Skin of body (tissue), 2 donors: ENCODE measurements around the gene VSIG1. TPM values are rescaled to one million over a fixed set of nuclear protein-coding genes. Genes with fewer than 3 reads are reported as not detected.

ENCODE experiments used
- DNase-seq: peaks from one replicate; lab custom pipeline; 2025; lab: John Stamatoyannopoulos, UW
- total RNA-seq: library from RNA; depleted of rRNA; stranded (reverse); fragments of >200 nt; gene quantifications from one replicate; pipeline ENCODE4 v1.2.3, GENCODE V29; 2014

Gene VSIG1
- total RNA-seq, 1 donor from 2014 or later, result 0.20 TPM

- no peak for DNase-seq
These were observed 19.1 kb downstream of the VSIG1 start for GRCh38 chrX:108064001-108064400.

- no peak for DNase-seq
These were observed 19.7 kb downstream of the VSIG1 start for GRCh38 chrX:108064613-108065012.

DNA sequence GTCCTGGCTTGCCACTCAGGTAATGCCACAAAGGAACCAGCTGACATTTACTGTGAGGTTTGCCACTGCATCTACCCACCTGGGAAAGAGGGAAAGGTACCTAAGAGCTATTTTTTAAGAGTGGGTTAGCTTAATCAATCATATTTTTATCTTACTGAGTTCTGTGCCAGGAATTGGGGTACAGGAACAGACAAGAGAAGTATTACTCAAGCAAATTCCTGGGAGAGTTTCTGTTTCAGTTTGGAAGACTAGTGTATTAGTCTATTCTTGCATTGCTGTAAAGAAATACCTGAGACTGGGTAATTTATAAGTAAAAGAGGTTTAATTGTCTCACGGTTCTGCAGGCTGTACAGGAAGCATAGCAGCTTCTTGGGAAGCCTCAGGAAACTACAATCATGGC is 23.3 kb downstream of the VSIG1 start:
- DNase-seq, result no peak

DNA sequence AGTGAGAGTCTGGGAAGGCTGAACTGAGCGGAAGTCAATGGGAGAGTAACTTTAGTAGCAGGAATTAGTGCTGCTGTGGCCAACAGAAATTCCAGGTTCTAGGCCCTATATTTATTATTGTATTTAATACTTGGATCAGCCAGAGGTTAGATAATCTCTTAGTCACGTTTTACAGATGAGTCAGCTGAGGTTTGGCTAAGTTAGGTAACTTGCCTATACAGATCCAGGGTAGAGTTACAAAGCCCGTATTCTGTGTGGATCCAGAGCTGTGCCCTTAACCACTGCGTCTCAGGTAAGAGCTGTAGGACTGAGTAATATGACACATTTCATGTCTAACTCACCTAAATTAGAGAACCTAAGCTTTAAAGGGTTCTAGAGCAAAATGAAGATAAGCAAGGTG is 26.0 kb downstream of the VSIG1 start:
- no peak for DNase-seq

DNA sequence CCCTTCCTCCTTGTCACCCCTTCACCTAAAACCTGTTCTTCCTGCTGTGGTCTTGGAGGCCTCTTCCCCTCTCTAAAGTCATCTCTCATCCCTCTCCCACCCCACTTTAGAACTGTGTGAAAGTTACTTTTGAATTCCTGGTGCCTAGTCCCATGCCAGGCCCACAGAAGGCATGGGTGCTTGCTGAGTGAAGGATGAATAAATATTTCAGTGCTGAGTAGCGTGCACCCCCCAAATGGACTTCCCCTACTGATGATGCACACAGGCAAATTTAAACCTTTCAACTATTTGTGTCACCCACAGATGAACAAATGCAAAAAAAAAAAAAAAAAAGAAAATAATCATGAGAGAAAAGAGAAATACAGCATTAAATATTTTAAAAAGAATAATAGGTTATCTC is 26.7 kb downstream of the VSIG1 start:
- DNase-seq, result no peak

GRCh38 chrX:108072746-108073145 is 27.9 kb downstream of the VSIG1 start:
- DNase-seq, result no peak

DNA sequence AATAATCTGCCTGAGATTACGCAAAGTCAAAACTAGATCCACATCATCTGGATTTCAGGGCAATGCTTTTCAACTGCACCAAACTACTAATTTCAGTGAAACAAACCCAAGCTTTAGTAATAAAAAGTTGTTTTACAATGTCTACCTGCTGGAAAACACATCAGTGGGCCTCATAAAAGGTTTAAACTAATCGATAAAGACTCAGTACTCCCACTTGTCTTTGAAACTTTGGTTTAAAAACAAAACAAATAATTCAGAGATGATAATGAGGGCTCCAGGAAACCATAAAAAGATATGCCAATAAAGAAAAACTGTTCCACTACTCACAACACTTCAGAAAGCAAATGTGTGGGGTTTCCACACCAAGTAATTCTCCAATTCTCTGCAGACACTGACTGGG is 36.2 kb downstream of the VSIG1 start:
- no peak for DNase-seq

DNA sequence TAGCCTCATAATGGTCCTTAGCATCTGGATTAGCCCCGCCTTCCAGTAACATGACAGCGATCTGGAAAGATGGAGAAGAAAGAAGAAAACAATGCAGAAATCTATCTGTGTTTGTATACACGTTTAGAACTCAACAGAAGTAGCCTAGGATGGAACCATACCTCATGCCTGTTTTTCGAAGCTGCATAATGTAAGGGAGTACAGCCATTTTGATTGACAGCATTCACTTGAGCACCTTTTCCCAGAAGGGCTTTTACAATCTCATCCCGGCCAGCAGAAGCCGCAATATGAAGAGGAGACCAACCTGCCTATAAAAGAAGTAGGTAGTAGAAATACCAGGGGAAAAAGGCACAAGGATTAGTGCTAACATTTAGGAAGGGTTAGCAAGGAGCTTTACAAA is 42.9 kb downstream of the VSIG1 start:
- no peak for DNase-seq

DNA sequence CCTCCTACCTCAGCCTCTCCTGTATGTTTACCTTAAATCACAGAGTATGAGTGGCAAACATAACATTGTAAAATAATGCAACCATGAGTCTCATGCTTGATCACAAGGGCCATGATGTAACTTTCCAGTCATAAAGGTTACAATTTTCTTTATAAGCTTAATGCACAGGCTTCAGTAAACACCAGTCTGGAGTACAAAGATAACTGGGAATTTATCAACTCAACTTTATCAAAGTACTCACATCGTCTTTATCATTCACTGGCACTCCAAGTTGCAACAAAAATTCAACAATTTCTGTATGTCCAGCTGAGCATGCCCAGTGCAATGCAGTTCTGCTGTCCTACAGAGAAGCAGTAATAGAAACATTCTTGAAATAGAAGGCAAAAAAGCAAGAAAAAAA is 43.6 kb downstream of the VSIG1 start:
- DNase-seq, result no peak

- no peak for DNase-seq
These were observed 45.8 kb downstream of the VSIG1 start for GRCh38 chrX:108090491-108091263.

GRCh38 chrX:108091264-108091877 is 46.5 kb downstream of the VSIG1 start, which contains the start of the genes ATG4A and PSMD10:
Gene ATG4A, plus strand, starts transcription at chrX:108091778. Its CDS starts 49 bp downstream, at chrX:108091827.
Gene PSMD10, minus strand, starts transcription at chrX:108091542. Its CDS starts 22 bp downstream, at chrX:108091520.
- DNase-seq, result peak; percentile 91

GRCh38 chrX:108091878-108092291 is 47.0 kb downstream of the VSIG1 start:
- DNase-seq, result no peak

DNA sequence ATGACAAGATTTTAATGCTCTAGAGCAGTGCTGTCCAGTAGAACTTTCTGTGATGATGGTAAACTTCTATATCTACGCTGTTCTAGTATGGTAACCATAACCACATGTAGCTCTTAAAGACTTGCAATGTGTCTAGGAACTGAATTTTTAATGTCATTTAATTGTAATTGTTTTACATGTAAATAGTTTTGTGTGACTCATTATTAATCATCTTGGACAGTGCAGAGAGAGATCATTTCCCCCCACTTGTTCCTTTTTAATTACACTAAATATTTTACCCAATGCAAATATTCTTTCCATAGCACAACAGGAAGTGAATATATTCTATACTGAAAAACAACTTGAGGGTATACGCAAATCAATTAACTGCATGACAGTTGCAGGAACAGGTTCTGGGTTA is 52.5 kb downstream of the VSIG1 start:
- DNase-seq, result no peak

- no peak for DNase-seq
These were observed 60.6 kb downstream of the VSIG1 start for GRCh38 chrX:108105473-108105872.

DNA sequence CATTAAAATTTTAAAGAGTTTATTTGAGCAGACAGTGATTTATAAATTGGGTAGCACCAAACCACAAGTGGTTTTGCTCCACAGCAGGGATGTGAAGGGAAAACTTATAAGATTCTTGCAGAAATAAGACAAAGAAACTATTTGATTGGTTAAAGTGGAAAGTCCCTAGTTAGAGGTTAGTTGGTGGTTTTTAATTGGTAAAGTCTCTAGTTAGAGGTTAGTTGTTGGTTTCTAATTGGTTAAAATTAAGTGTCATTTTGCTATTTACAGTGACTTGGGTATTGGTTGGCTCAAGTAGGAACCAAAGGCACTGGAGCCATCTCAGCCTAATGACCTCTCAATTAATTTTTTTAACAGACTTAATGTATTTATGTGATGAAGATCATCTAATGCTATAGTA is 69.7 kb downstream of the VSIG1 start:
- no peak for DNase-seq

DNA sequence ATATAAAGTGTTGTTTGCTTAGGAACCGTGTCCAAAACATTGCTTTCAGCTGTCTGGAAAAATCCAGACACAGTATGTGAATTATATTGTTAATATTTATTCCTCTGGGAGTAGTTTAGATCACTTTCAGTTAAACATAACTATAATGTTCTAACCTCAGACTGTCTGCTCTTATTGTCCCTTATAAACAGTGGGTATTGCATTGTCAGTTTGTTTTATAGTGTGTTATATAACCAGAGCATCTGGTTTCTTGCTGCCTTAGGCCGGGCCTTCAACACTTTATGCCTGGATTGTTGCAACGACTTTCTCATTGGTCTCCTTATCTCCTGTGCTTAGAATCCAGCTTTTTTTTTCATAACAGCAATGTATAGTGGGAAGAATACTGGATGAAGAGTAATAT is 73.1 kb downstream of the VSIG1 start:
- no peak for DNase-seq

GRCh38 chrX:108121291-108121690 is 76.4 kb downstream of the VSIG1 start:
- DNase-seq, result no peak

DNA sequence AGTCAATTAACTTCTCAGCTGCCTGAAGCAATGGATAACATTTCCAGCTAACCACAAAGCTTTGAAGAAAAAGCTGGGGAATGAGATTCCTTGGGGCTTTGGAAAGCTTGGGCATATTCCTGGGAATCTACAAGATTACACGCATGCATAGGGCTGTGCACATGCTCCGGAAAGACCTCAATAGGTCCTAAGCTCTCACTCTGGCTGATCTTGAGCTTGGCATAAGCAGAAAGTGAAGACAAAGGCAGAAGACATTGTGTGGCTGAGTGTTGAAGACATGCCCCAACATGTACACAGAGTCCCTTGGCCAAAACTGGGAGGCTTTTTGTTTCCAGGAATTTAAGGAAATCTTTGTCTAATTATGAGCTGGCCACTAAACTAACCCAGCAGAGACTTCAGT is 77.9 kb downstream of the VSIG1 start:
- peak; percentile 19 for DNase-seq

- no peak for DNase-seq
These were observed 78.9 kb downstream of the VSIG1 start for GRCh38 chrX:108123591-108124366.

DNA sequence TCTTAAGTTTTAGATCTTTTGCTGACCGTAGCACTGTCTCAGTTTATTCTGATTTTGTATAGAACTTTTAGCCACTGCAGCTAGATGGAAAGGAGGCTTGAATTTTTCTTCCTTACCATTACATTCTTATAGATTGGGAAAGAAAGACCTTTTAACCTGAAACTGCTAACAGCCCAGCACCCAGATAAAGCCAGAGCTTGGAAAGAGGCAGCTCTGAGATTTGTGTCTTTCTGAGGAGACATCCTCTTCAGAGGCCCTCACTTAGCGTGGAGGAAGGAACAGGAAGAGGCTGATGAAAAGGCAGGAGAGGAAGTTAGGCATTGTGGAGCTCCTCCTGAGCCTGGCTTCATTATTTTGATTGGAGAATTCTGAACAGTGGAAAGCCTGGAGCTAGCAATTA is 81.8 kb downstream of the VSIG1 start:
- no peak for DNase-seq

GRCh38 chrX:108127152-108127551 is 82.3 kb downstream of the VSIG1 start:
- DNase-seq, result no peak
